B cell (primary cell): ENCODE results near the gene IL19. TPM values are rescaled to one million over a fixed set of nuclear protein-coding genes. Genes with fewer than 3 reads are reported as not detected.

ENCODE experiments used
- ATAC-seq: fragments of 200-7000 bp; cut with Tn5 transposase; one replicate; pipeline ENCODE4 v1.10.0; 2021; ENCODE audit warnings: low read depth, mild to moderate bottlenecking, moderate number of reproducible peaks, moderate library complexity
- CTCF ChIA-PET: fragments of 350-600 bp; sonication (Branson Sonifier 250); formaldehyde crosslinking; loops from one replicate; lab custom pipeline; 2021; ENCODE audit warnings: antibody characterized with exemption, inconsistent platforms; lab: Charles Lee
- POLR2A ChIA-PET: fragments of 350-600 bp; sonication (Branson Sonifier 250); formaldehyde crosslinking; loops from one replicate; lab custom pipeline; 2021; ENCODE audit warnings: antibody characterized with exemption; lab: Charles Lee
- DNase-seq: peaks from one replicate; pipeline ENCODE4 v3.0.0; 2013
- H2AFZ ChIP-seq: 2 replicates; pipeline ENCODE4 v1.6.1; 2012; ENCODE audit warnings: mild to moderate bottlenecking, low read depth, low read length; ENCODE audit not compliant: insufficient read depth, poor library complexity, severe bottlenecking
- H3K27ac ChIP-seq, 2 donors: 1 replicate in 1 of 2; 2 replicates in 1 of 2; pipeline ENCODE4 v1.5.1; 2012 to 2013; ENCODE audit warnings: low read length in 2 of 2, mild to moderate bottlenecking in 2 of 2, moderate library complexity in 1 of 2
- H3K27me3 ChIP-seq, 4 experiments: fragments of 200-600 bp in 1 of 4; sonication (generic) in 1 of 4; replicated peaks in 1 of 4; 1 replicate in 2 of 4; 2 replicates in 2 of 4; pipeline versions ENCODE4 v1.6.1 to v1.7.0; 2013 to 2016; ENCODE audit warnings: low read length in 3 of 4, mild to moderate bottlenecking in 2 of 4, mixed read lengths in 1 of 4, moderate library complexity in 1 of 4; ENCODE audit not compliant: insufficient read depth in 4 of 4, control insufficient read depth in 3 of 4; ENCODE audit errors: control extremely low read depth in 1 of 4
- H3K36me3 ChIP-seq, 2 experiments: replicated peaks in 1 of 2; 1 replicate in 1 of 2; 2 replicates in 1 of 2; pipeline versions ENCODE4 v1.6.1 to v1.7.1; 2013; ENCODE audit warnings: low read length in 1 of 2; ENCODE audit not compliant: insufficient read depth in 2 of 2, control insufficient read depth in 1 of 2; ENCODE audit errors: control extremely low read depth in 1 of 2, extremely low read depth in 1 of 2
- H3K4me1 ChIP-seq, 2 donors: fragments of 200-600 bp in 1 of 2; sonication (generic) in 1 of 2; 1 replicate in 1 of 2; 2 replicates in 1 of 2; pipeline versions ENCODE4 v1.5.1 to v1.6.1; 2013 to 2017; ENCODE audit warnings: low read length in 2 of 2; ENCODE audit not compliant: control insufficient read depth in 2 of 2, insufficient read depth in 2 of 2
- H3K4me2 ChIP-seq: replicated peaks from 2 replicates; pipeline ENCODE3; 2012; ENCODE audit warnings: mild to moderate bottlenecking, low read depth, low read length; ENCODE audit not compliant: poor library complexity, severe bottlenecking
- H3K4me3 ChIP-seq, 5 experiments: fragments of 200-600 bp in 1 of 5; sonication (generic) in 1 of 5; 1 replicate in 3 of 5; 2 replicates in 2 of 5; pipeline versions ENCODE4 v1.5.1 to v1.7.0; 2011 to 2016; ENCODE audit warnings: low read length in 4 of 5, mild to moderate bottlenecking in 4 of 5, low read depth in 2 of 5, control low read depth in 1 of 5, moderate library complexity in 1 of 5; ENCODE audit not compliant: insufficient read depth in 1 of 5; ENCODE audit errors: control extremely low read depth in 1 of 5, extremely low read depth in 1 of 5
- H3K79me2 ChIP-seq: fragments of 200-600 bp; sonication (generic); one replicate; pipeline ENCODE4 v1.6.0; 2016; ENCODE audit warnings: low read length; ENCODE audit not compliant: control insufficient read depth, insufficient read depth
- H3K9ac ChIP-seq: fragments of 200-600 bp; sonication (generic); 2 replicates; pipeline ENCODE4 v1.6.1; 2017; ENCODE audit warnings: mild to moderate bottlenecking, low read length, moderate library complexity
- H3K9me3 ChIP-seq, 3 donors: one replicate each; pipeline versions ENCODE4 v1.6.1 to v1.7.1; 2013; ENCODE audit warnings: low read length in 2 of 3; ENCODE audit not compliant: control insufficient read depth in 2 of 3, insufficient read depth in 1 of 3; ENCODE audit errors: control extremely low read depth in 1 of 3
- H4K20me1 ChIP-seq: 2 replicates; pipeline ENCODE4 v1.6.0; 2012; ENCODE audit warnings: mild to moderate bottlenecking, low read length; ENCODE audit not compliant: insufficient read depth, control insufficient read depth, poor library complexity, severe bottlenecking
- H3K27ac Mint-ChIP-seq: one replicate; pipeline ENCODE4 v1.8.0; 2021; ENCODE audit warnings: mixed read lengths
- H3K27me3 Mint-ChIP-seq: one replicate; pipeline ENCODE4 v1.8.0; 2021; ENCODE audit warnings: mixed read lengths
- H3K4me1 Mint-ChIP-seq: one replicate; pipeline ENCODE4 v1.8.0; 2021; ENCODE audit warnings: mixed read lengths
- H3K4me3 Mint-ChIP-seq: one replicate; pipeline ENCODE4 v1.8.0; 2021; ENCODE audit warnings: mixed read lengths
- H3K9me3 Mint-ChIP-seq: one replicate; pipeline ENCODE4 v1.8.0; 2022; ENCODE audit warnings: mixed read lengths; ENCODE audit not compliant: insufficient read depth
- EZH2 ChIP-seq: IDR thresholded peaks from 2 replicates; pipeline ENCODE4 v1.6.1; 2012; ENCODE audit warnings: borderline replicate concordance, low read depth, mild to moderate bottlenecking, moderate library complexity, low read length; ENCODE audit not compliant: insufficient read depth, poor library complexity, severe bottlenecking
- WGBS: methylation state at CpG from one replicate; pipeline ENCODE4 v1.1.5; 2013; ENCODE audit warnings: missing lambda C conversion rate; ENCODE audit not compliant: insufficient coverage; 5-methylcytosine and 5-hydroxymethylcytosine counted together
- intact Hi-C: fragments of 100-400 bp; cut with micrococcal nuclease; formaldehyde crosslinking; loops from one replicate; pipeline ENCODE4 v1.10.0; 2022
- polyA plus RNA-seq: library from polyadenylated mRNA; depleted of rRNA; stranded (reverse); fragments of >200 nt; gene quantifications from 2 replicates; pipeline ENCODE4 v1.2.3, GENCODE V29; 2012
- total RNA-seq, 2 donors: library from RNA; stranded (reverse); fragments of 120-200 nt in 1 of 2; gene quantifications; 1 replicate in 1 of 2; 2 replicates in 1 of 2; pipeline versions ENCODE4 v1.2.3 to v1.2.4, GENCODE V29; 2013 to 2022
- TF ChIP-seq, protein P1 (sequence below): fragments of 200-600 bp; IDR thresholded peaks from one replicate; pipeline ENCODE4 v1.8.0; 2022; ENCODE audit warnings: antibody characterized with exemption, mild to moderate bottlenecking

The IL19 gene
- total and polyA plus RNA-seq, 2 donors (not counting 1 experiment from before 2014, with no cell fraction given) = 0.27 TPM; not detected in 1

GRCh38 chr1:206752481-206752880 is 18.1 kb upstream of the IL19 start:
- H3K4me1 Mint-ChIP-seq = no peaks in the 10 kb centered on the region
- H3K27ac ChIP-seq = no peak overlapping the region
- intact Hi-C loops = no loop called here
- ATAC-seq (no peak), DNase-seq (no peak)
- no peak overlapping the region for H3K4me2 ChIP-seq
- POLR2A ChIA-PET = no interaction called here
- H4K20me1 ChIP-seq = no peaks in the 10 kb centered on the region
- 100% methylated on average over 2 of the region's 2 CpGs for WGBS
- no peak overlapping the region for H2AFZ ChIP-seq
- no peaks in the 10 kb centered on the region for H3K27me3 ChIP-seq
- H3K9ac ChIP-seq = no peak overlapping the region
- no peaks in the 10 kb centered on the region for H3K9me3 Mint-ChIP-seq
- no peaks in the 10 kb centered on the region for H3K79me2 ChIP-seq
- no peak for TF ChIP-seq EZH2
- TF ChIP-seq, protein P1, sequence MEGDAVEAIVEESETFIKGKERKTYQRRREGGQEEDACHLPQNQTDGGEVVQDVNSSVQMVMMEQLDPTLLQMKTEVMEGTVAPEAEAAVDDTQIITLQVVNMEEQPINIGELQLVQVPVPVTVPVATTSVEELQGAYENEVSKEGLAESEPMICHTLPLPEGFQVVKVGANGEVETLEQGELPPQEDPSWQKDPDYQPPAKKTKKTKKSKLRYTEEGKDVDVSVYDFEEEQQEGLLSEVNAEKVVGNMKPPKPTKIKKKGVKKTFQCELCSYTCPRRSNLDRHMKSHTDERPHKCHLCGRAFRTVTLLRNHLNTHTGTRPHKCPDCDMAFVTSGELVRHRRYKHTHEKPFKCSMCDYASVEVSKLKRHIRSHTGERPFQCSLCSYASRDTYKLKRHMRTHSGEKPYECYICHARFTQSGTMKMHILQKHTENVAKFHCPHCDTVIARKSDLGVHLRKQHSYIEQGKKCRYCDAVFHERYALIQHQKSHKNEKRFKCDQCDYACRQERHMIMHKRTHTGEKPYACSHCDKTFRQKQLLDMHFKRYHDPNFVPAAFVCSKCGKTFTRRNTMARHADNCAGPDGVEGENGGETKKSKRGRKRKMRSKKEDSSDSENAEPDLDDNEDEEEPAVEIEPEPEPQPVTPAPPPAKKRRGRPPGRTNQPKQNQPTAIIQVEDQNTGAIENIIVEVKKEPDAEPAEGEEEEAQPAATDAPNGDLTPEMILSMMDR = no peak
- H3K27ac Mint-ChIP-seq = no peak overlapping the region
- H3K9me3 ChIP-seq = no peaks in the 10 kb centered on the region
- CTCF ChIA-PET = interaction anchor here (1.1 kb wide), 1 partner anchor 17 kb away, joined by 4 read pairs; no protein-coding TSS in a partner anchor
- no peak overlapping the region for H3K4me3 ChIP-seq
- H3K27me3 Mint-ChIP-seq = peaks cover 6% of the 10 kb centered on the region
- no peaks in the 10 kb centered on the region for H3K36me3 ChIP-seq
- peaks cover 0 to 2% of the 10 kb centered on the region in 2 donors for H3K4me1 ChIP-seq
- no peak overlapping the region for H3K4me3 Mint-ChIP-seq

DNA sequence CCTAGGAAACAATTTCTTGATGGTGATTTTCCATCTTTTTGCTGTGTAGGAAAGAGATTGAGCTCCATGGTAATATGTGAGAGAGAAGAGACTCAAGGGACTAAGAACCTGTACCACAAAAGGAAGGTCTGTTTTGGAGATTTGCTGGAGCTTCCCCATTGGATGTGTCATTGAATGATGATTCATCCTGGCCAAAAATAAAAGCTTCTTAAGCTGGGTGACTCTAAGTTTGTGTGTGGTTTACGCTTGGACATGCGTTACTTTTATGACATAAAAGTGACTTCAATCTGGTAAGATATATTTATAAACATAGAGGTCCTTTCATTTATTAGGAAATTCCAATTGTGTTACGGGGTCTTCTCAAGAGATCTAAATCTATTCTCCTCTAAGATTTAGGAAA is 17.4 kb upstream of the IL19 start:
- no peak for ATAC-seq
- no peaks in the 10 kb centered on the region for H4K20me1 ChIP-seq
- WGBS = 100% methylated on average over 1 of the region's 3 CpGs
- H3K4me1 ChIP-seq = peaks cover 6 to 9% of the 10 kb centered on the region in 2 donors
- no peaks in the 10 kb centered on the region for H3K79me2 ChIP-seq
- no peak overlapping the region for H3K27ac ChIP-seq
- intact Hi-C loops = no loop called here
- no peaks in the 10 kb centered on the region for H3K9me3 ChIP-seq
- H2AFZ ChIP-seq = no peak overlapping the region
- POLR2A ChIA-PET = no interaction called here
- no peak for DNase-seq
- CTCF ChIA-PET = interaction anchor here (1.1 kb wide), 1 partner anchor 18 kb away, joined by 4 read pairs; no protein-coding TSS in a partner anchor
- H3K36me3 ChIP-seq = no peaks in the 10 kb centered on the region
- no peak overlapping the region for H3K4me2 ChIP-seq
- no peaks in the 10 kb centered on the region for H3K9me3 Mint-ChIP-seq
- H3K9ac ChIP-seq = no peak overlapping the region
- no peak overlapping the region for H3K4me3 Mint-ChIP-seq
- TF ChIP-seq EZH2 = no peak
- TF ChIP-seq, protein P1 = no peak
- no peaks in the 10 kb centered on the region for H3K27me3 ChIP-seq
- no peaks in the 10 kb centered on the region for H3K4me1 Mint-ChIP-seq
- H3K27me3 Mint-ChIP-seq = peaks cover 6% of the 10 kb centered on the region
- H3K4me3 ChIP-seq = no peak overlapping the region
- no peak overlapping the region for H3K27ac Mint-ChIP-seq
